Suprapubic skin (tissue), 4 donors: ENCODE measurements around the gene PIK3R4. TPM values are rescaled to one million over a fixed set of nuclear protein-coding genes. Genes with fewer than 3 reads are reported as not detected.

Experiments
- DNase-seq, 2 donors: peaks; one replicate each; pipeline ENCODE4 v3.0.0-alpha.2; 2019; ENCODE audit warnings: low spot score in 2 of 2
- H3K27ac ChIP-seq: fragments of 200-600 bp; sonication (generic); one replicate; pipeline ENCODE4 v1.5.1; 2019
- H3K27me3 ChIP-seq: fragments of 200-600 bp; sonication (generic); one replicate; pipeline ENCODE4 v1.5.1; 2019
- H3K36me3 ChIP-seq: fragments of 200-600 bp; sonication (generic); one replicate; pipeline ENCODE4 v1.5.1; 2019
- H3K4me1 ChIP-seq: fragments of 200-600 bp; sonication (generic); one replicate; pipeline ENCODE4 v1.5.1; 2019
- H3K4me3 ChIP-seq: fragments of 200-600 bp; sonication (generic); one replicate; pipeline ENCODE4 v1.5.1; 2019; ENCODE audit warnings: mild to moderate bottlenecking
- H3K9me3 ChIP-seq: fragments of 200-600 bp; sonication (generic); one replicate; pipeline ENCODE4 v1.5.1; 2019
- CTCF ChIP-seq, 2 donors: fragments of 200-600 bp in 1 of 2; fragments of 450-650 bp in 1 of 2; sonication (generic) in 1 of 2; IDR thresholded peaks; one replicate each; pipeline ENCODE4 v1.5.1; 2016 to 2019; ENCODE audit warnings: antibody characterized with exemption in 2 of 2, mild to moderate bottlenecking in 1 of 2, moderate library complexity in 1 of 2
- EP300 ChIP-seq: sonication (generic); formaldehyde crosslinking; IDR thresholded peaks from one replicate; pipeline ENCODE4 v1.6.1; 2017; ENCODE audit warnings: antibody characterized with exemption
- POLR2A ChIP-seq, 2 donors: fragments of 450-650 bp; IDR thresholded peaks; one replicate each; pipeline ENCODE4 v1.6.1; 2017; ENCODE audit warnings: antibody characterized with exemption in 2 of 2, mild to moderate bottlenecking in 2 of 2, moderate library complexity in 2 of 2
- POLR2AphosphoS5 ChIP-seq, 3 donors: sonication (generic); formaldehyde crosslinking; IDR thresholded peaks; one replicate each; pipeline ENCODE4 v1.6.1; 2017; ENCODE audit warnings: antibody characterized with exemption in 3 of 3
- WGBS: methylation state at CpG from one replicate; pipeline ENCODE4 v1.1.5; 2018; 5-methylcytosine and 5-hydroxymethylcytosine counted together
- total RNA-seq, 4 donors: library from RNA; depleted of rRNA; stranded (reverse); fragments of >200 nt; gene quantifications; one replicate each; pipeline ENCODE4 v1.1.0, GENCODE V29; 2016

Gene PIK3R4
- total RNA-seq, 4 donors from 2014 or later: 35.6 to 48.5 (median 39.3) TPM

- H3K27me3 ChIP-seq: no peaks in the 10 kb centered on the region
- no peak for TF ChIP-seq CTCF (IDR thresholded peaks at IDR 0.05)
- TF ChIP-seq EP300: no peak
- no peak for TF ChIP-seq POLR2AphosphoS5 (IDR thresholded peaks at IDR 0.05)
- no peak overlapping the region for H3K27ac ChIP-seq
- DNase-seq: no peak
- WGBS: 28% methylated on average over 4 of the region's 4 CpGs
- no peak overlapping the region for H3K4me3 ChIP-seq
- H3K4me1 ChIP-seq: peaks cover 10% of the 10 kb centered on the region
- H3K36me3 ChIP-seq: no peaks in the 10 kb centered on the region
- no peaks in the 10 kb centered on the region for H3K9me3 ChIP-seq
Observed at GRCh38 chr3:130644628-130645253, 101.9 kb downstream of the PIK3R4 start.

GRCh38 chr3:130640027-130640426 is 106.6 kb downstream of the PIK3R4 start:
- TF ChIP-seq POLR2AphosphoS5 (IDR thresholded peaks at IDR 0.05): no peak
- no peak for TF ChIP-seq CTCF (IDR thresholded peaks at IDR 0.05)
- TF ChIP-seq EP300: no peak
- no peak for TF ChIP-seq POLR2A (IDR thresholded peaks at IDR 0.05)
- Histone ChIP-seq H3K4me3 (no peak overlapping the region), H3K27ac (no peak overlapping the region), H3K9me3 (no peaks in the 10 kb centered on the region), H3K36me3 (no peaks in the 10 kb centered on the region), H3K4me1 (peaks cover 6% of the 10 kb centered on the region), H3K27me3 (no peaks in the 10 kb centered on the region)
- 43% methylated on average over 2 of the region's 2 CpGs for WGBS
- DNase-seq: no peak

- Histone ChIP-seq H3K27me3 (no peaks in the 10 kb centered on the region), H3K4me1 (no peaks in the 10 kb centered on the region), H3K4me3 (no peak overlapping the region), H3K9me3 (no peaks in the 10 kb centered on the region), H3K36me3 (no peaks in the 10 kb centered on the region), H3K27ac (no peak overlapping the region)
- TF ChIP-seq POLR2AphosphoS5 (IDR thresholded peaks at IDR 0.05) (no peak), EP300 (no peak), CTCF (IDR thresholded peaks at IDR 0.05) (no peak), POLR2A (IDR thresholded peaks at IDR 0.05) (no peak)
- 67% methylated on average over 1 of the region's 1 CpG for whole genome bisulfite sequencing
- DNase-seq: no peak
Observed at GRCh38 chr3:130636480-130637234, 110.0 kb downstream of the PIK3R4 start.

GRCh38 chr3:130635978-130636377 is 110.7 kb downstream of the PIK3R4 start:
- Histone ChIP-seq H3K27me3 (no peaks in the 10 kb centered on the region), H3K4me3 (no peak overlapping the region), H3K36me3 (no peaks in the 10 kb centered on the region), H3K4me1 (no peaks in the 10 kb centered on the region), H3K27ac (no peak overlapping the region), H3K9me3 (no peaks in the 10 kb centered on the region)
- no peak for DNase-seq
- TF ChIP-seq CTCF (IDR thresholded peaks at IDR 0.05) (no peak), EP300 (no peak), POLR2A (IDR thresholded peaks at IDR 0.05) (no peak), POLR2AphosphoS5 (IDR thresholded peaks at IDR 0.05) (no peak)

GRCh38 chr3:130635285-130635684 is 111.3 kb downstream of the PIK3R4 start:
- Histone ChIP-seq H3K4me3 (no peak overlapping the region), H3K36me3 (no peaks in the 10 kb centered on the region), H3K4me1 (no peaks in the 10 kb centered on the region), H3K9me3 (no peaks in the 10 kb centered on the region), H3K27ac (no peak overlapping the region), H3K27me3 (no peaks in the 10 kb centered on the region)
- 86% methylated on average over 2 of the region's 2 CpGs for WGBS
- TF ChIP-seq EP300: no peak
- TF ChIP-seq CTCF (IDR thresholded peaks at IDR 0.05): no peak
- no peak for TF ChIP-seq POLR2A (IDR thresholded peaks at IDR 0.05)
- TF ChIP-seq POLR2AphosphoS5 (IDR thresholded peaks at IDR 0.05): no peak
- DNase-seq: no peak
